Measurements from ENCODE around the gene POC5. TPM values are rescaled to one million over a fixed set of nuclear protein-coding genes. Genes with fewer than 3 reads are reported as not detected.

POC5 gene, protein sequence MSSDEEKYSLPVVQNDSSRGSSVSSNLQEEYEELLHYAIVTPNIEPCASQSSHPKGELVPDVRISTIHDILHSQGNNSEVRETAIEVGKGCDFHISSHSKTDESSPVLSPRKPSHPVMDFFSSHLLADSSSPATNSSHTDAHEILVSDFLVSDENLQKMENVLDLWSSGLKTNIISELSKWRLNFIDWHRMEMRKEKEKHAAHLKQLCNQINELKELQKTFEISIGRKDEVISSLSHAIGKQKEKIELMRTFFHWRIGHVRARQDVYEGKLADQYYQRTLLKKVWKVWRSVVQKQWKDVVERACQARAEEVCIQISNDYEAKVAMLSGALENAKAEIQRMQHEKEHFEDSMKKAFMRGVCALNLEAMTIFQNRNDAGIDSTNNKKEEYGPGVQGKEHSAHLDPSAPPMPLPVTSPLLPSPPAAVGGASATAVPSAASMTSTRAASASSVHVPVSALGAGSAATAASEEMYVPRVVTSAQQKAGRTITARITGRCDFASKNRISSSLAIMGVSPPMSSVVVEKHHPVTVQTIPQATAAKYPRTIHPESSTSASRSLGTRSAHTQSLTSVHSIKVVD
- total RNA-seq, result 6.5 and 9.6 TPM in 2 replicates

DNA sequence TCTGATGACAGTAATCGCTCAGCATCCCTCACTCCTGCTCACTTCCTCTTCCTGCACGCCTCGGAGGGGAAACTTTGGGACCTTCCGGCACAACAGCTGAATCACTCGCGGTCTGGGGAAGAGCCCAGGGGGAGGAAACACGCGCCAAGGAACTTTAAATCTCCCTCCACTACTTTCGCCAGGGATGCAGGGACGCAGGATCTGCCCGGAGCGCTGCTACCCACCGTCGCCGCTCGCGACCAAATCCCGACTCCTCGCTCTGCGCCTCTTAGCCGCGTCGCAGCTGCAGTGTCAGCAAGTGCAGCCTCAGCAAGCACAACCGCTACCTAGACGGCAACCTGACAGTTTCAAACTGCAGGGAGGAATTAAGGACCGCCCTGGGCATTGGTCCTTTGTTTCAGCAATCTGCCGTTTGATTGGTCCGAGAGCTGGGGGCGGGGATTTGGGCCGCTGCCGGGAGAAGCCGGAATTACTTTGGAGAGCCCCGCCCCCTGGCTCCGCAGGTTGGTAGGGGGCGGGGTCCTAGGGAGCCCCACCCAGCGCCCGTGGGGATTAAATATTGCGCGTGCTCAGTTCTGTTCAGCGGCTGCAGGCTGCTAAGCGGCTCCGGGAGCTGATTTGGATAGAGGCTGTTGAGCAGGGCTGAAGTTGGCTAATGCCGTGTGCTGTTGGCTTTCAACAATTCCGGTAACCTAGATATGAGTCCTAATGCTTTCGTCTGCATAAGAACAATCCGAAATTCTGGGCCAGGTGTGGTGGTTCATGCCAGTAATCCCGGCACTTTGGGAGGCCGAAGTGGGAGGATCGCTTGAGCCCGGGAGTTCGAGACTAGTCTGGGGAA lies at the start of gene POC5:
Gene POC5, minus strand, starts transcription at position 356 of the 841 bp plus-strand sequence. CDS start 4,500 bp downstream, outside the sequence.

Other genes with a start within 250 kb of the POC5 start
- gene CERT1, start 205.8 kb downstream of the POC5 start, total RNA-seq, result 14.0 and 17.9 TPM in 2 replicates
- gene POLK, start 205.5 kb downstream of the POC5 start, total RNA-seq, result 13.1 and 15.5 TPM in 2 replicates
- not detected in 2 replicates for gene ANKDD1B, start 106.0 kb downstream of the POC5 start, total RNA-seq

Data from airway epithelial cell (primary cell).